ENCODE data around the gene PHF19. TPM values are rescaled to one million over a fixed set of nuclear protein-coding genes. Genes with fewer than 3 reads are reported as not detected.

The PHF19 gene
- polyA plus RNA-seq, 1 of the 3 experiments (the other 2 are of a cell fraction) = 33.4 TPM

- TF ChIP-seq NFIC (IDR thresholded peaks at IDR 0.05; ENCODE audit: borderline replicate concordance) (peak; percentile 79), TEAD4 (IDR thresholded peaks at IDR 0.05; ENCODE audit: borderline replicate concordance, insufficient read depth) (no peak), MEF2A (IDR thresholded peaks at IDR 0.05; ENCODE audit: borderline replicate concordance, low read depth) (no peak), CHD2 (IDR thresholded peaks at IDR 0.05; ENCODE audit: low read length, partially characterized antibody) (peak; percentile 100), ZBTB33 (IDR thresholded peaks at IDR 0.05; ENCODE audit: borderline replicate concordance, low read depth) (peak; percentile 100), TCF12 (IDR thresholded peaks at IDR 0.05) (peak; percentile 46; the same call in 1 of the 2 replicates), SIN3A (IDR thresholded peaks at IDR 0.05; ENCODE audit: borderline replicate concordance, low read depth, low read length) (peak; percentile 96; the same call in 1 of the 2 replicates), USF2 (IDR thresholded peaks at IDR 0.05; ENCODE audit: borderline replicate concordance, low read depth, low read length) (no peak), MXI1 (IDR thresholded peaks at IDR 0.05; ENCODE audit: low read depth, low read length) (peak; percentile 62)
These were observed 34.1 kb downstream of the PHF19 start, which contains the start of gene PSMD5 (continued) for GRCh38 chr9:120842685-120843485.

GRCh38 chr9:120841930-120842684 lies 34.9 kb downstream of the PHF19 start:
- no peak for DNase-seq
- peak overlapping the region; percentile 99 for H3K9ac ChIP-seq
- peak overlapping the region; percentile 94 to 95 for H3K4me3 ChIP-seq (ENCODE audit: low read depth in 2 of 2, low read length in 1 of 2)
- CTCF ChIA-PET = no interaction called here
- peaks cover 5 to 15% of the 10 kb centered on the region in 2 experiments; a peak in 1 of 4 replicates for H3K4me1 ChIP-seq (ENCODE audit: control insufficient read depth in 1 of 2, insufficient read depth in 2 of 2, low read depth in 1 of 2, low read length in 1 of 2)
- TF ChIP-seq FOXJ3 (CRISPR knock-in tag; IDR thresholded peaks at IDR 0.05) (no peak), YY1 (IDR thresholded peaks at IDR 0.05; ENCODE audit: low read depth) (no peak), NFIC (IDR thresholded peaks at IDR 0.05; ENCODE audit: borderline replicate concordance) (no peak), MXI1 (IDR thresholded peaks at IDR 0.05; ENCODE audit: low read depth, low read length) (peak; percentile 10; the same call in 1 of the 2 replicates)
- no peaks in the 10 kb centered on the region for H3K9me2 ChIP-seq
- H3K4me2 ChIP-seq = peak overlapping the region; percentile 93
- no peaks in the 10 kb centered on the region for H4K20me1 ChIP-seq (ENCODE audit: insufficient read depth)
- H2AFZ ChIP-seq (ENCODE audit: low read depth) = peak overlapping the region; percentile 96
- POLR2A ChIA-PET = interaction anchor here (0.7 to 1.3 kb wide), 2 partner anchors 93 to 112 kb away, joined by 3 to 5 read pairs; no protein-coding TSS in a partner anchor
- H3K79me2 ChIP-seq (ENCODE audit: insufficient read depth) = peaks cover 70% of the 10 kb centered on the region
- peak overlapping the region; percentile 90 to 91 for H3K27ac ChIP-seq (ENCODE audit: low read depth in 2 of 2, low read length in 1 of 2)
- H3K9me3 ChIP-seq = no peaks in the 10 kb centered on the region
- 32% methylated on average over 18 of the region's 18 CpGs for WGBS (ENCODE audit: low lambda C conversion rate)
- H3K36me3 ChIP-seq (replicated peaks in 1 of 2; ENCODE audit: control insufficient read depth in 1 of 2, insufficient read depth in 2 of 2, low read length in 1 of 2) = peaks cover 8 to 11% of the 10 kb centered on the region in 2 experiments
- H3F3A ChIP-seq (replicated peaks; ENCODE audit: insufficient read depth) = peaks cover 15% of the 10 kb centered on the region
- H3K27me3 ChIP-seq (ENCODE audit: insufficient read depth) = no peaks in the 10 kb centered on the region
